B cell (primary cell): ENCODE data around the gene ADAM12. TPM values are rescaled to one million over a fixed set of nuclear protein-coding genes. Genes with fewer than 3 reads are reported as not detected.

Experiments
- ATAC-seq: fragments of 200-7000 bp; cut with Tn5 transposase; one replicate; pipeline ENCODE4 v1.10.0; 2021; ENCODE audit warnings: low read depth, mild to moderate bottlenecking, moderate number of reproducible peaks, moderate library complexity
- CTCF ChIA-PET: fragments of 350-600 bp; sonication (Branson Sonifier 250); formaldehyde crosslinking; loops from one replicate; lab custom pipeline; 2021; ENCODE audit warnings: antibody characterized with exemption, inconsistent platforms; lab: Charles Lee
- POLR2A ChIA-PET: fragments of 350-600 bp; sonication (Branson Sonifier 250); formaldehyde crosslinking; loops from one replicate; lab custom pipeline; 2021; ENCODE audit warnings: antibody characterized with exemption; lab: Charles Lee
- DNase-seq: peaks from one replicate; pipeline ENCODE4 v3.0.0; 2013
- H2AFZ ChIP-seq: 2 replicates; pipeline ENCODE4 v1.6.1; 2012; ENCODE audit warnings: mild to moderate bottlenecking, low read depth, low read length; ENCODE audit not compliant: insufficient read depth, poor library complexity, severe bottlenecking
- H3K27ac ChIP-seq, 2 donors: 1 replicate in 1 of 2; 2 replicates in 1 of 2; pipeline ENCODE4 v1.5.1; 2012 to 2013; ENCODE audit warnings: low read length in 2 of 2, mild to moderate bottlenecking in 2 of 2, moderate library complexity in 1 of 2
- H3K27me3 ChIP-seq, 4 experiments: fragments of 200-600 bp in 1 of 4; sonication (generic) in 1 of 4; replicated peaks in 1 of 4; 1 replicate in 2 of 4; 2 replicates in 2 of 4; pipeline versions ENCODE4 v1.6.1 to v1.7.0; 2013 to 2016; ENCODE audit warnings: low read length in 3 of 4, mild to moderate bottlenecking in 2 of 4, mixed read lengths in 1 of 4, moderate library complexity in 1 of 4; ENCODE audit not compliant: insufficient read depth in 4 of 4, control insufficient read depth in 3 of 4; ENCODE audit errors: control extremely low read depth in 1 of 4
- H3K36me3 ChIP-seq, 2 experiments: replicated peaks in 1 of 2; 1 replicate in 1 of 2; 2 replicates in 1 of 2; pipeline versions ENCODE4 v1.6.1 to v1.7.1; 2013; ENCODE audit warnings: low read length in 1 of 2; ENCODE audit not compliant: insufficient read depth in 2 of 2, control insufficient read depth in 1 of 2; ENCODE audit errors: control extremely low read depth in 1 of 2, extremely low read depth in 1 of 2
- H3K4me1 ChIP-seq, 2 donors: fragments of 200-600 bp in 1 of 2; sonication (generic) in 1 of 2; 1 replicate in 1 of 2; 2 replicates in 1 of 2; pipeline versions ENCODE4 v1.5.1 to v1.6.1; 2013 to 2017; ENCODE audit warnings: low read length in 2 of 2; ENCODE audit not compliant: control insufficient read depth in 2 of 2, insufficient read depth in 2 of 2
- H3K4me2 ChIP-seq: replicated peaks from 2 replicates; pipeline ENCODE3; 2012; ENCODE audit warnings: mild to moderate bottlenecking, low read depth, low read length; ENCODE audit not compliant: poor library complexity, severe bottlenecking
- H3K4me3 ChIP-seq, 5 experiments: fragments of 200-600 bp in 1 of 5; sonication (generic) in 1 of 5; 1 replicate in 3 of 5; 2 replicates in 2 of 5; pipeline versions ENCODE4 v1.5.1 to v1.7.0; 2011 to 2016; ENCODE audit warnings: low read length in 4 of 5, mild to moderate bottlenecking in 4 of 5, low read depth in 2 of 5, control low read depth in 1 of 5, moderate library complexity in 1 of 5; ENCODE audit not compliant: insufficient read depth in 1 of 5; ENCODE audit errors: control extremely low read depth in 1 of 5, extremely low read depth in 1 of 5
- H3K79me2 ChIP-seq: fragments of 200-600 bp; sonication (generic); one replicate; pipeline ENCODE4 v1.6.0; 2016; ENCODE audit warnings: low read length; ENCODE audit not compliant: control insufficient read depth, insufficient read depth
- H3K9ac ChIP-seq: fragments of 200-600 bp; sonication (generic); 2 replicates; pipeline ENCODE4 v1.6.1; 2017; ENCODE audit warnings: mild to moderate bottlenecking, low read length, moderate library complexity
- H3K9me3 ChIP-seq, 3 donors: one replicate each; pipeline versions ENCODE4 v1.6.1 to v1.7.1; 2013; ENCODE audit warnings: low read length in 2 of 3; ENCODE audit not compliant: control insufficient read depth in 2 of 3, insufficient read depth in 1 of 3; ENCODE audit errors: control extremely low read depth in 1 of 3
- H4K20me1 ChIP-seq: 2 replicates; pipeline ENCODE4 v1.6.0; 2012; ENCODE audit warnings: mild to moderate bottlenecking, low read length; ENCODE audit not compliant: insufficient read depth, control insufficient read depth, poor library complexity, severe bottlenecking
- H3K27ac Mint-ChIP-seq: one replicate; pipeline ENCODE4 v1.8.0; 2021; ENCODE audit warnings: mixed read lengths
- H3K27me3 Mint-ChIP-seq: one replicate; pipeline ENCODE4 v1.8.0; 2021; ENCODE audit warnings: mixed read lengths
- H3K4me1 Mint-ChIP-seq: one replicate; pipeline ENCODE4 v1.8.0; 2021; ENCODE audit warnings: mixed read lengths
- H3K4me3 Mint-ChIP-seq: one replicate; pipeline ENCODE4 v1.8.0; 2021; ENCODE audit warnings: mixed read lengths
- H3K9me3 Mint-ChIP-seq: one replicate; pipeline ENCODE4 v1.8.0; 2022; ENCODE audit warnings: mixed read lengths; ENCODE audit not compliant: insufficient read depth
- EZH2 ChIP-seq: IDR thresholded peaks from 2 replicates; pipeline ENCODE4 v1.6.1; 2012; ENCODE audit warnings: borderline replicate concordance, low read depth, mild to moderate bottlenecking, moderate library complexity, low read length; ENCODE audit not compliant: insufficient read depth, poor library complexity, severe bottlenecking
- WGBS: methylation state at CpG from one replicate; pipeline ENCODE4 v1.1.5; 2013; ENCODE audit warnings: missing lambda C conversion rate; ENCODE audit not compliant: insufficient coverage; 5-methylcytosine and 5-hydroxymethylcytosine counted together
- intact Hi-C: fragments of 100-400 bp; cut with micrococcal nuclease; formaldehyde crosslinking; loops from one replicate; pipeline ENCODE4 v1.10.0; 2022
- polyA plus RNA-seq: library from polyadenylated mRNA; depleted of rRNA; stranded (reverse); fragments of >200 nt; gene quantifications from 2 replicates; pipeline ENCODE4 v1.2.3, GENCODE V29; 2012
- total RNA-seq, 2 donors: library from RNA; stranded (reverse); fragments of 120-200 nt in 1 of 2; gene quantifications; 1 replicate in 1 of 2; 2 replicates in 1 of 2; pipeline versions ENCODE4 v1.2.3 to v1.2.4, GENCODE V29; 2013 to 2022
- TF ChIP-seq, protein P1 (sequence below): fragments of 200-600 bp; IDR thresholded peaks from one replicate; pipeline ENCODE4 v1.8.0; 2022; ENCODE audit warnings: antibody characterized with exemption, mild to moderate bottlenecking

Gene ADAM12
- total and polyA plus RNA-seq, 2 donors (not counting 1 experiment from before 2014, with no cell fraction given): 0.01 to 0.22 TPM

DNA sequence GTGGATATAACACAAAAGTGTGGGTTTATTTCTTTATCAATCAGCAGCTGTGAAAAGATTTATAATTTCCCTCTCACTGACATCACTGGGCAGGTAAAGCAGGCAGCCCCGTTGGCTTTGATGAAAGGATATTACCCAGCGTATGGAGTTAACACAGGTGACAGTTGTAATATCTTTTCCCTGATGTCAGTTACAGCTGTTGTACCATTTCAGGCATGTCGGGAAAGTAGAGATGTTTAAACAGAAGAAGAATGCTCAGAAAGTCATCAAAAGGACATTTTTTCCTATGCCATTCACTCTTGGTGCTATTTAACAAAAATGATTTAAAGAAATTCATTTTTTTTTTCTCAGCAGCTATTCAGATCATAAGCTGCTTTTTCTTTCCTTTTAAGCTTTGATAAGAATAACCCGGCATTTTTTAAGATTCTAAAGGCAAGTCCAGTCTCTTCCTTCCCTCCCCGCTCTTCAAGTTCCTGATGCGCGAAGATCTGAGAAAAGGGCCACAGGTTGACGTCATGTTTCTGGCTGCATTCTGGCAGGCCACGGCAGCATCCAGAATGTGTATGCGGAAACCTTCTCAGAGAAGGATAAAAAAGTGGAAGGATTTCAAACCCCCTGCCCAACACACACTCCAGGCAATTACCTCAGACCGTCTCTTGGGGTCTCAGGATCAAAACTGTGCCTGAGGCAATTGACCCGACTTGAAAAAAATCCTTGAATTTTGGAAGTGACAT, 32.5 kb upstream of the ADAM12 start:
- ChIA-PET POLR2A (no interaction called here), CTCF (no interaction called here)
- Mint-ChIP-seq H3K27me3 (no peaks in the 10 kb centered on the region), H3K4me1 (no peaks in the 10 kb centered on the region), H3K4me3 (no peak overlapping the region), H3K9me3 (peaks cover 8% of the 10 kb centered on the region), H3K27ac (no peak overlapping the region)
- Histone ChIP-seq H4K20me1 (no peaks in the 10 kb centered on the region), H3K27ac (no peak overlapping the region), H3K4me2 (no peak overlapping the region), H3K9ac (no peak overlapping the region), H3K4me1 (no peaks in the 10 kb centered on the region), H2AFZ (no peak overlapping the region), H3K9me3 (peaks cover 0 to 29% (median 15%) of the 10 kb centered on the region in 3 donors), H3K27me3 (no peaks in the 10 kb centered on the region), H3K4me3 (no peak overlapping the region), H3K79me2 (no peaks in the 10 kb centered on the region), H3K36me3 (no peaks in the 10 kb centered on the region)
- no peak for DNase-seq
- no peak for ATAC-seq
- 97% methylated on average over 4 of the region's 12 CpGs for WGBS
- TF ChIP-seq, protein P1, sequence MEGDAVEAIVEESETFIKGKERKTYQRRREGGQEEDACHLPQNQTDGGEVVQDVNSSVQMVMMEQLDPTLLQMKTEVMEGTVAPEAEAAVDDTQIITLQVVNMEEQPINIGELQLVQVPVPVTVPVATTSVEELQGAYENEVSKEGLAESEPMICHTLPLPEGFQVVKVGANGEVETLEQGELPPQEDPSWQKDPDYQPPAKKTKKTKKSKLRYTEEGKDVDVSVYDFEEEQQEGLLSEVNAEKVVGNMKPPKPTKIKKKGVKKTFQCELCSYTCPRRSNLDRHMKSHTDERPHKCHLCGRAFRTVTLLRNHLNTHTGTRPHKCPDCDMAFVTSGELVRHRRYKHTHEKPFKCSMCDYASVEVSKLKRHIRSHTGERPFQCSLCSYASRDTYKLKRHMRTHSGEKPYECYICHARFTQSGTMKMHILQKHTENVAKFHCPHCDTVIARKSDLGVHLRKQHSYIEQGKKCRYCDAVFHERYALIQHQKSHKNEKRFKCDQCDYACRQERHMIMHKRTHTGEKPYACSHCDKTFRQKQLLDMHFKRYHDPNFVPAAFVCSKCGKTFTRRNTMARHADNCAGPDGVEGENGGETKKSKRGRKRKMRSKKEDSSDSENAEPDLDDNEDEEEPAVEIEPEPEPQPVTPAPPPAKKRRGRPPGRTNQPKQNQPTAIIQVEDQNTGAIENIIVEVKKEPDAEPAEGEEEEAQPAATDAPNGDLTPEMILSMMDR: no peak
- TF ChIP-seq EZH2: no peak
- intact Hi-C loops: no loop called here

DNA sequence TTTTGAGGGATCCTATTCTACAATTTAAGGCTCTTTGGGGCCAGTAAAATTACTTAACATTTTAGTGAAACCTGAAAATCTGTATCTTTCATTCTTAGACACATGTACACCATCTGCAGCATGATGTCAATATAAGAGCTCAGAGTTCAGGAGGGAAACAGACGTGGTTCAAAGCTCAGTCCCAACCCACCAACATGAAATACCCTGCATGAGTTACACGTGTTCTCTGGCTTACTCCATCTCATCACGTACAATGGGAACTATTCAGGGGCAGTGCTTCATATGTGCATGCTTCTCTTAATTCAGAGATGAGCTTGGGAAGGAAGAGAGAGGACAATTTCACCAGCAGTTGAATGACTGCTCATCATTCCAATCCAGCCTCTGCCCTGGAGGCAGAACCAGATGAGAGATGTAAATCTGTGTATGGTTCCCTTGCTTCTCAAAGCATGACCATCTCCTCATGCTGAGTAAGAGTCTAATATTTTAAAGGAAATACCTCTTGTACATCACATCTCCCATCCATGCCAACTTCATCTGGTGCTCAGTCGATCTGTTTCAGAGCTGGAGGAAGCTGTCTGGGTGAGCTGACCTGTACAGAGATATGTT, 29.0 kb upstream of the ADAM12 start:
- no peaks in the 10 kb centered on the region for H3K4me1 Mint-ChIP-seq
- H3K36me3 ChIP-seq: no peaks in the 10 kb centered on the region
- H3K9me3 ChIP-seq: peaks cover 0 to 13% (median 4%) of the 10 kb centered on the region in 3 donors
- no CpG with 5 or more reads among the region's 4 CpGs for WGBS
- DNase-seq: no peak
- H3K4me3 Mint-ChIP-seq: no peak overlapping the region
- TF ChIP-seq, protein P1: no peak
- TF ChIP-seq EZH2: no peak
- ATAC-seq: no peak
- intact Hi-C loops: no loop called here
- POLR2A ChIA-PET: no interaction called here
- H3K4me1 ChIP-seq: no peaks in the 10 kb centered on the region
- no peaks in the 10 kb centered on the region for H3K27me3 Mint-ChIP-seq
- CTCF ChIA-PET: no interaction called here
- H3K27ac ChIP-seq: no peak overlapping the region
- no peak overlapping the region for H2AFZ ChIP-seq
- H3K4me3 ChIP-seq: no peak overlapping the region
- H3K27ac Mint-ChIP-seq: no peak overlapping the region
- H3K9me3 Mint-ChIP-seq: no peaks in the 10 kb centered on the region
- no peaks in the 10 kb centered on the region for H3K27me3 ChIP-seq
- no peaks in the 10 kb centered on the region for H4K20me1 ChIP-seq
- no peaks in the 10 kb centered on the region for H3K79me2 ChIP-seq
- H3K4me2 ChIP-seq: no peak overlapping the region
- H3K9ac ChIP-seq: no peak overlapping the region
